T-helper 1 cell treated with Interleukin-12 subunit alpha and Interleukin-12 subunit beta and Interleukin-4 antibody, amounts not matched to agents 30 ng/mL and 1 ng/mL, for 36 hours (primary cell): Measurements from ENCODE around the gene AGAP3. TPM values are rescaled to one million over a fixed set of nuclear protein-coding genes. Genes with fewer than 3 reads are reported as not detected.

Experiments used
- intact Hi-C: fragments of 100-400 bp; cut with micrococcal nuclease; formaldehyde crosslinking; loops from one replicate; pipeline ENCODE4 v1.15.1; 2024
- total RNA-seq: library from RNA; stranded (reverse); gene quantifications from 2 replicates; pipeline ENCODE4 v1.2.3, GENCODE V29; 2022

The AGAP3 gene
- total RNA-seq, 1 donor from 2014 or later = 25.4 TPM

- intact Hi-C loops = no loop called here
These were observed 93.1 kb downstream of the AGAP3 start for GRCh38 chr7:151179287-151179860.

- intact Hi-C loops = no loop called here
These were observed 93.7 kb downstream of the AGAP3 start for GRCh38 chr7:151179946-151180345.

- intact Hi-C loops = no loop called here
These were observed 94.7 kb downstream of the AGAP3 start for GRCh38 chr7:151181011-151181431.

GRCh38 chr7:151185762-151186639 is 99.7 kb downstream of the AGAP3 start:
- intact Hi-C loops = no loop called here

- intact Hi-C loops = no loop called here
These were observed 100.5 kb downstream of the AGAP3 start, which contains the start of gene ASB10 for GRCh38 chr7:151186640-151187408. ASB10 (minus strand) TSS chr7:151187250; CDS start chr7:151187130, 120 bp downstream.

- intact Hi-C loops = no loop called here
These were observed 101.4 kb downstream of the AGAP3 start for GRCh38 chr7:151187409-151188251.

- intact Hi-C loops = no loop called here
These were observed 101.9 kb downstream of the AGAP3 start for GRCh38 chr7:151188252-151188542.

GRCh38 chr7:151189038-151189437 is 102.8 kb downstream of the AGAP3 start:
- intact Hi-C loops = no loop called here

- intact Hi-C loops = no loop called here
These were observed 105.3 kb downstream of the AGAP3 start for GRCh38 chr7:151191544-151191943.

- intact Hi-C loops = no loop called here
These were observed 105.8 kb downstream of the AGAP3 start for GRCh38 chr7:151192002-151192539.

GRCh38 chr7:151193203-151193978 is 107.1 kb downstream of the AGAP3 start:
- intact Hi-C loops = no loop called here

Other genes starting within 250 kb of the AGAP3 start
- gene AOC1, start 234.0 kb upstream of the AGAP3 start, total RNA-seq = not detected in 2 replicates
- 0.80 and 0.91 TPM in 2 replicates for gene KCNH2, start 108.2 kb upstream of the AGAP3 start, total RNA-seq
- 10.5 and 12.1 TPM in 2 replicates for gene NOS3, start 95.5 kb upstream of the AGAP3 start, total RNA-seq
- 6.9 and 7.2 TPM in 2 replicates for gene ATG9B, start 62.0 kb upstream of the AGAP3 start, total RNA-seq
- gene ABCB8, start 58.0 kb upstream of the AGAP3 start, total RNA-seq = 53.8 and 64.4 TPM in 2 replicates
- 4.5 and 5.4 TPM in 2 replicates for gene ASIC3, start 37.9 kb upstream of the AGAP3 start, total RNA-seq
- gene CDK5, start 28.6 kb upstream of the AGAP3 start, total RNA-seq = 20.0 and 20.1 TPM in 2 replicates
- gene SLC4A2, start 26.9 kb upstream of the AGAP3 start, total RNA-seq = 132 and 137 TPM in 2 replicates
- gene FASTK, start 5.7 kb upstream of the AGAP3 start, total RNA-seq = 91.8 and 95.8 TPM in 2 replicates
- gene TMUB1, start 3.0 kb upstream of the AGAP3 start, total RNA-seq = 55.1 and 65.4 TPM in 2 replicates
- gene GBX1, start 81.2 kb downstream of the AGAP3 start, total RNA-seq = not detected in 2 replicates
- not detected in 2 replicates for gene ASB10, start 100.8 kb downstream of the AGAP3 start, total RNA-seq
- gene H2BK1, start 124.0 kb downstream of the AGAP3 start, total RNA-seq = 0.66 TPM in 1 of 2 replicates, not detected in the other
- gene ABCF2, start 140.7 kb downstream of the AGAP3 start, total RNA-seq = 43.3 and 47.8 TPM in 2 replicates
- 50.6 and 51.9 TPM in 2 replicates for gene CHPF2, start 146.0 kb downstream of the AGAP3 start, total RNA-seq
- gene SMARCD3, start 162.2 kb downstream of the AGAP3 start, total RNA-seq = 1.8 and 4.0 TPM in 2 replicates